Heart left ventricle (tissue), 16 donors: ENCODE measurements around the gene LTK. TPM values are rescaled to one million over a fixed set of nuclear protein-coding genes. Genes with fewer than 3 reads are reported as not detected.

Experiments used
- ATAC-seq, 4 donors: fragments of 200-7000 bp; cut with Tn5 transposase; one replicate each; pipeline ENCODE4 v1.9.1; 2020 to 2022; ENCODE audit warnings: moderate library complexity in 4 of 4, mild to moderate bottlenecking in 3 of 4, moderate number of reproducible peaks in 1 of 4
- DNase-seq, 5 donors: peaks; one replicate each; pipeline ENCODE4 v3.0.0-alpha.2; 2020
- H3K27ac ChIP-seq, 12 donors: fragments of 200-600 bp; sonication (generic) in 4 of 12; one replicate each; pipeline versions ENCODE4 v1.5.0 to v1.8.0; 2016 to 2022; ENCODE audit warnings: mild to moderate bottlenecking in 2 of 12
- H3K27me3 ChIP-seq, 9 donors: fragments of 200-600 bp; sonication (generic) in 2 of 9; one replicate each; pipeline versions ENCODE4 v1.5.1 to v1.8.0; 2016 to 2022; ENCODE audit warnings: mild to moderate bottlenecking in 3 of 9
- H3K36me3 ChIP-seq, 9 donors: fragments of 200-600 bp; sonication (generic) in 2 of 9; one replicate each; pipeline versions ENCODE4 v1.5.0 to v1.8.0; 2018 to 2022; ENCODE audit warnings: mild to moderate bottlenecking in 2 of 9
- H3K4me1 ChIP-seq, 12 donors: fragments of 200-600 bp; sonication (generic) in 4 of 12; one replicate each; pipeline versions ENCODE4 v1.5.0 to v1.8.0; 2016 to 2022; ENCODE audit warnings: mild to moderate bottlenecking in 3 of 12
- H3K4me3 ChIP-seq, 12 donors: fragments of 200-600 bp; sonication (generic) in 4 of 12; one replicate each; pipeline versions ENCODE4 v1.5.0 to v1.8.0; 2017 to 2022; ENCODE audit warnings: mild to moderate bottlenecking in 9 of 12, moderate library complexity in 4 of 12
- H3K9me3 ChIP-seq, 12 donors: fragments of 200-600 bp; sonication (generic) in 4 of 12; one replicate each; pipeline versions ENCODE4 v1.5.0 to v1.8.0; 2016 to 2022; ENCODE audit warnings: mild to moderate bottlenecking in 1 of 12
- POLR2A ChIP-seq, 2 donors: fragments of 450-650 bp; IDR thresholded peaks; one replicate each; pipeline ENCODE4 v1.6.1; 2017; ENCODE audit warnings: antibody characterized with exemption in 2 of 2, mild to moderate bottlenecking in 2 of 2, moderate library complexity in 2 of 2
- WGBS, 4 donors: extraction: QIAGEN DNeasy Blood & Tissue Kit in 2 of 4; methylation state at CpG; one replicate each; pipeline versions ENCODE4 v1.1.5 to v1.1.7; 2013 to 2018; 5-methylcytosine and 5-hydroxymethylcytosine counted together
- intact Hi-C, 10 donors: fragments of 100-400 bp; cut with DNase I; formaldehyde crosslinking; loops; one replicate each; pipeline versions ENCODE4 v1.11.1 to v1.14.2; 2022
- polyA plus RNA-seq, 2 donors: library from polyadenylated mRNA; stranded (reverse); fragments of 200-250 nt; gene quantifications; one replicate each; pipeline ENCODE4 v1.2.3, GENCODE V29; 2013
- total RNA-seq, 9 donors: library from RNA; depleted of rRNA in 2 of 9; stranded (reverse); fragments of >200 nt in 2 of 9; fragmentation: NEBNext Ultra II Directional in 3 of 9; extraction: Animal tissue kit (Norgen Biotek cat#: 25700) in 3 of 9; gene quantifications; one replicate each; pipeline versions ENCODE4 v1.1.0 to v1.2.4, GENCODE V29; 2016 to 2023
- TF ChIP-seq, protein P1 (sequence below), 12 donors: fragments of 200-600 bp; sonication (generic) in 4 of 12; IDR thresholded peaks; one replicate each; pipeline versions ENCODE4 v1.5.0 to v1.8.0; 2018 to 2022; ENCODE audit warnings: antibody characterized with exemption in 12 of 12, mild to moderate bottlenecking in 5 of 12
- donor health status: ischemic (EF 13 %, LVEDD 7.1; RV severe dilation, severe dysfunction).
- donor health status: healthy with polysubstance abuse.
- donor health status: DM: no; HTN: yes; CAD: no.
- donor health status: DM: no; HTN: no; CAD: no.
- donor health status: ischemic (EF 25% LVEDD 6.9; RV normal size, moderate dysfunction).
- donor health status: ischemic (EF 25% LVEDD 5.7; RV mildly dilated, moderate dysfunction).
- donor health status: healthy.
- donor health status: DM: yes; HTN: yes; CAD: no.
- donor health status: ischemic (EF 35%, LVEDD 5.7; RV mildly dilated, moderate dysfunction).
- donor health status: nonischemic (EF 11% LVEDD 7.7; RV severe dilation, severe dysfunction).
- donor health status: DM: yes; HTN: yes; CAD: no.
- donor health status: PGD.
- donor health status: ischemic (EF 29% LVEDD 5.4; RV normal size, mild dysfunction).
- donor health status: nonischemic (EF 23%, LVEDD 6.1; RV moderate dilation, normal function).

Gene LTK
- total and polyA plus RNA-seq, 11 donors = 0.14 to 1.6 (median 0.36) TPM

DNA sequence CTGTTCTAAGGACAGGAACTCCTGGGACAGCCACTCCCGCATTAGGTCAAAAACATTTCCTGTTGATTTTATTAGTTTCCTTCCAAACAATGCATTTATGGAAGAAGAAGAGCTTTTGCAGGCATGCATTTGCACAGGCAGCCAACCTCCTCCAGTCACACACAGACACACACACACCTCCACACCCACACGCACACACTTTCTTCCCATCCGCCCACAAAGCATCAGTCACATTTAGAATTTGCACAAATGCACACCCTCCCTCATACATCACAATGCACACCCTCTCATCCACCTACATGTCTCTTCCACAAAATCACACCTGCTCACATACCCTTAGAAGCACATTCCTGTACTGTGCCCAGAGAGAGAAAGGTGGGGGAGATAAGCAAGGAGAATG, 41.3 kb upstream of the LTK start:
- peak overlapping the region in 4 of 12 donors; percentile 33 to 58 (median 38) for H3K27ac ChIP-seq
- ATAC-seq (peak in 1 of 4 donors; percentile 28), DNase-seq (no peak)
- peaks cover 0 to 5% (median 0%) of the 10 kb centered on the region in 9 donors for H3K27me3 ChIP-seq
- intact Hi-C loops = loop anchor here in 8 of 10 donors (5.0 to 10.0 kb wide), 3 partner anchors 47 to 260 kb away; no protein-coding TSS in a partner anchor
- WGBS, 4 donors = 62 to 76% (median 69%) methylated on average over 3 of the region's 3 CpGs
- no peak overlapping the region for H3K4me3 ChIP-seq
- H3K9me3 ChIP-seq = no peaks in the 10 kb centered on the region
- peaks cover 0 to 27% (median 17%) of the 10 kb centered on the region in 12 donors for H3K4me1 ChIP-seq
- TF ChIP-seq, protein P1, sequence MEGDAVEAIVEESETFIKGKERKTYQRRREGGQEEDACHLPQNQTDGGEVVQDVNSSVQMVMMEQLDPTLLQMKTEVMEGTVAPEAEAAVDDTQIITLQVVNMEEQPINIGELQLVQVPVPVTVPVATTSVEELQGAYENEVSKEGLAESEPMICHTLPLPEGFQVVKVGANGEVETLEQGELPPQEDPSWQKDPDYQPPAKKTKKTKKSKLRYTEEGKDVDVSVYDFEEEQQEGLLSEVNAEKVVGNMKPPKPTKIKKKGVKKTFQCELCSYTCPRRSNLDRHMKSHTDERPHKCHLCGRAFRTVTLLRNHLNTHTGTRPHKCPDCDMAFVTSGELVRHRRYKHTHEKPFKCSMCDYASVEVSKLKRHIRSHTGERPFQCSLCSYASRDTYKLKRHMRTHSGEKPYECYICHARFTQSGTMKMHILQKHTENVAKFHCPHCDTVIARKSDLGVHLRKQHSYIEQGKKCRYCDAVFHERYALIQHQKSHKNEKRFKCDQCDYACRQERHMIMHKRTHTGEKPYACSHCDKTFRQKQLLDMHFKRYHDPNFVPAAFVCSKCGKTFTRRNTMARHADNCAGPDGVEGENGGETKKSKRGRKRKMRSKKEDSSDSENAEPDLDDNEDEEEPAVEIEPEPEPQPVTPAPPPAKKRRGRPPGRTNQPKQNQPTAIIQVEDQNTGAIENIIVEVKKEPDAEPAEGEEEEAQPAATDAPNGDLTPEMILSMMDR (IDR thresholded peaks at IDR 0.05) = no peak
- TF ChIP-seq POLR2A (IDR thresholded peaks at IDR 0.05) = no peak
- no peaks in the 10 kb centered on the region for H3K36me3 ChIP-seq

DNA sequence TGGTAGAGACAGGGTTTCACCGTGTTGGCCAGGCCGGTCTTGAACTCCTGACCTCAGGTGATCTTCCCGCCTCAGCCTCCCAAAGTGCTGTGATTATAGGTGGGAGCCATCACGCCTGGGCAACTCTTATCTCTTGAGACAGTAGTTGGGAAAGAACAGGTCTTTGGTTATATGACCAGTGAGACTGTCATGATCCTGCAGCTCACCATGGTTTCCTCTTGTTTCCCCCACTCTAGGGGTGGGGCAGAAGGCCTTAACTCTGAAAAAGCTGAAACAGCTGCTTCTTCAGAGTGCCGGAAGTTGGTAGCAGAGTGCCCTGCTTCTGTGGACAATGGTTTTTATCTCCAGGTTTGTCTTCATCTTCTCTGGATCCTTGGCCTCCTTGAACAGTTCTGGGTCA, 40.7 kb upstream of the LTK start:
- ATAC-seq (no peak), DNase-seq (no peak)
- H3K9me3 ChIP-seq = no peaks in the 10 kb centered on the region
- H3K27ac ChIP-seq = peak overlapping the region in 7 of 12 donors; percentile 23 to 58 (median 37)
- H3K4me1 ChIP-seq = peaks cover 0 to 22% (median 14%) of the 10 kb centered on the region in 12 donors
- no peak for TF ChIP-seq POLR2A (IDR thresholded peaks at IDR 0.05)
- TF ChIP-seq, protein P1 (IDR thresholded peaks at IDR 0.05) = no peak
- no peaks in the 10 kb centered on the region for H3K27me3 ChIP-seq
- H3K4me3 ChIP-seq = no peak overlapping the region
- H3K36me3 ChIP-seq = no peaks in the 10 kb centered on the region
- intact Hi-C loops = loop anchor here in 3 of 10 donors (10.0 kb wide), 1 partner anchor 260 kb away; no protein-coding TSS in a partner anchor
- 84 to 89% (median 85%) methylated on average over 5 of the region's 5 CpGs for WGBS, 4 donors

DNA sequence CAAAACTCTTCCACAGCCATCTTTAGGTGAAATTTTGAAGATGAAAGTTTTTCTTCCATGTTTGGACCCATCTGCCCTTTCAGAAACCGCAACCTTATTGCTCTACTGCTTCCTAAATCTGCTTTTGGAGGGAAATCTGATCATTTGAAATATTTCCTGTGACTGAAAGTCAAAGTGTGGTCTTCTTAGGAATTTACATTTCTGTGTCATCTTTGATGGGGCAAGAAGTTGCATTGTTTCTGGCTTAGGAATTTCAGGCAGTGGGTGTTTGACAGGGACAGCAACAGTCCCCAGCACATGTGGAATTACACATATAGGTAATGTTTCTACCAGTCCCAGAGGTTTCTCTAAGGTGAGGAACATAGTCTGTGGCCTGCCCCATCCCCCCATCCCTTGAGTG, 40.1 kb upstream of the LTK start:
- intact Hi-C loops = loop anchor here in 3 of 10 donors (10.0 kb wide), 1 partner anchor 261 kb away; no protein-coding TSS in a partner anchor
- no peak for DNase-seq
- Histone ChIP-seq H3K4me1 (peaks cover 0 to 22% (median 14%) of the 10 kb centered on the region in 12 donors), H3K27me3 (no peaks in the 10 kb centered on the region), H3K9me3 (no peaks in the 10 kb centered on the region), H3K36me3 (no peaks in the 10 kb centered on the region), H3K4me3 (no peak overlapping the region), H3K27ac (peak overlapping the region in 1 of 12 donors; percentile 58)
- TF ChIP-seq, protein P1 (IDR thresholded peaks at IDR 0.05) = no peak
- TF ChIP-seq POLR2A (IDR thresholded peaks at IDR 0.05) = no peak
- no peak for ATAC-seq
- 74 to 98% (median 92%) methylated on average over 1 of the region's 1 CpG for WGBS, 4 donors

DNA sequence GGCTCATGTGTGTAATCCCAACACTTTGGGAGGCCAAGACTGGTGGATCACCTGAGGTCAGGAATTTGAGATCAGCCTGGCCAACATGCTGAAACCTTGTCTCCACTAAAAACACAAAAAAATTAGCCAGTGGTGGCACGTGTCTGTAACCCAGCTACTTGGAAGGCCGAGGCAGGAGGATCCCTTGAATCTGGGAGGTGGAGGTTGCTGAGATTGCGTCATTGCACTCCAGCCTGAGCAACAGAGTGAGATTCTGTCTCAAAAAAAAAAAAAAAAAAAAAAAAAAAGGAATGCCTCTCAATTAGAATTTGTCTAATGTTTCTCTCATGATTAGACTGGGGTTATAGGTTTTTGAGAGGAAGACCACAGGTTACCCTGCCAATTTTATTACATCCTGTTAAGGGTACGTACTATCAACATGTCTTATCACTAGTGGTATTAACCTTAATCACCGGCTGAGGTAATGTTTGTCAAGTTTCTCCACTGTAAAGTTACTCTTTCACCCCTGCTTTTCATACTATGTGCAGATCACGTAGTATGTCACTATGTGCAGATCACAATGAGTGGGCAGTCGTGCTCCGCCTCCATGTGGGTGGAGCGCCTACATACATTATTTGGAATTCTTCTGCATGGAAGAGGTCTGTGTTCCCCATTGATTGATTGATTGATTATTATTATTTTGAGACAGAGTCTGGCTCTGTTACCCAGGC, 36.6 kb upstream of the LTK start:
- Histone ChIP-seq H3K9me3 (no peaks in the 10 kb centered on the region), H3K4me1 (peaks cover 0 to 10% (median 0%) of the 10 kb centered on the region in 12 donors), H3K27ac (no peak overlapping the region), H3K4me3 (no peak overlapping the region), H3K27me3 (no peaks in the 10 kb centered on the region), H3K36me3 (no peaks in the 10 kb centered on the region)
- TF ChIP-seq, protein P1 (IDR thresholded peaks at IDR 0.05) = no peak
- no peak for TF ChIP-seq POLR2A (IDR thresholded peaks at IDR 0.05)
- WGBS, 4 donors = 89 to 91% (median 90%) methylated on average over 9 of the region's 9 CpGs
- no peak for DNase-seq
- intact Hi-C loops = loop anchor here in 3 of 10 donors (10.0 kb wide), 1 partner anchor 265 kb away; no protein-coding TSS in a partner anchor
- ATAC-seq = no peak
